Right hindlimb (tissue), 1 donor: Measurements from ENCODE around the gene ANTXR1.
A peak's percentile ranks its signal among the peaks of the same experiment; 100 is the strongest.
"Not testable (repeated sequence)": the region's sequence is repeated elsewhere in the genome, so short reads cannot be mapped to it uniquely, and the experiment has no call there.

ENCODE experiments used
- DNase-seq: peaks from one replicate; pipeline ENCODE4 v3.0.0-alpha.2; 2018

Gene ANTXR1

GRCh38 chr2:69168144-69168813 lies 155.3 kb downstream of the ANTXR1 start:
- no peak for DNase-seq

GRCh38 chr2:69168950-69169654 lies 156.1 kb downstream of the ANTXR1 start:
- DNase-seq = no peak

GRCh38 chr2:69169655-69170389 lies 156.8 kb downstream of the ANTXR1 start:
- DNase-seq = no peak

GRCh38 chr2:69170661-69171060 lies 157.7 kb downstream of the ANTXR1 start:
- DNase-seq = no peak

GRCh38 chr2:69171116-69171896 lies 158.3 kb downstream of the ANTXR1 start:
- no peak for DNase-seq

- DNase-seq = no peak
Observed at GRCh38 chr2:69171897-69172525, 159.0 kb downstream of the ANTXR1 start.

- no peak for DNase-seq
Observed at GRCh38 chr2:69173706-69174105, 160.7 kb downstream of the ANTXR1 start.

- not testable (repeated sequence) for DNase-seq
Observed at GRCh38 chr2:69174211-69174610, 161.2 kb downstream of the ANTXR1 start.

GRCh38 chr2:69175790-69176715 lies 163.1 kb downstream of the ANTXR1 start:
- DNase-seq = no peak

GRCh38 chr2:69177063-69177771 lies 164.2 kb downstream of the ANTXR1 start:
- DNase-seq = peak; percentile 81

GRCh38 chr2:69177785-69178636 lies 165.0 kb downstream of the ANTXR1 start:
- peak; percentile 76 for DNase-seq

- no peak for DNase-seq
Observed at GRCh38 chr2:69178756-69179155, 165.8 kb downstream of the ANTXR1 start.

GRCh38 chr2:69180227-69180626 lies 167.2 kb downstream of the ANTXR1 start:
- DNase-seq = no peak

GRCh38 chr2:69180974-69181373 lies 168.0 kb downstream of the ANTXR1 start:
- no peak for DNase-seq

GRCh38 chr2:69181806-69182427 lies 168.9 kb downstream of the ANTXR1 start:
- DNase-seq = no peak

GRCh38 chr2:69183659-69184058 lies 170.7 kb downstream of the ANTXR1 start:
- no peak for DNase-seq

GRCh38 chr2:69184224-69184623 lies 171.2 kb downstream of the ANTXR1 start:
- DNase-seq = no peak

- DNase-seq = no peak
Observed at GRCh38 chr2:69185807-69186206, 172.8 kb downstream of the ANTXR1 start.

- DNase-seq = no peak
Observed at GRCh38 chr2:69186614-69187013, 173.6 kb downstream of the ANTXR1 start.
